Stimulated activated CD4-positive, alpha-beta T cell treated with anti-CD3 and anti-CD28 coated beads, Interleukin-4, amount 100 ng/mL, for 24 hours (primary cell): ENCODE results near the gene ZNF420.
A peak's percentile ranks its signal among the peaks of the same experiment; 100 is the strongest.

ENCODE experiments used
- DNase-seq: peaks from one replicate; pipeline ENCODE4 v3.0.0-alpha.2; 2020

The ZNF420 gene

GRCh38 chr19:37160153-37160552, 81.9 kb downstream of the ZNF420 start:
- DNase-seq = no peak

DNA sequence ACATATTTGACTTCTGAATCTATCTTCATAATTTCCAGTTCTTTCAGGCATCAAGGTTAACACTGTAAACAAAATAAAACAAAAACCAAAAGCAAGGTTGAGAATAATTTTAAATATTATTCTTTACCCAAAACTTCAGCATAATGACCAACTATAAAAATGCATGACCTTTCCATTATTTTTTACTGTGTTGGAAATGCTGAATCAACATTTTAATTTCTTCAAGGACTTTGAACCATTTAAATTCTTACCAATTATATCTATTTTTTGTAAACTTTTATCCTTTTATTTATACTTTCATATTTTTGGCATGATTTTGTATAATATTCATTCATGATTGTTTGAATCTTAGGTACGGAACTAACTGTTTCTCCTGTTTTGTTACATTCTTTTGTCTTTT, 87.4 kb downstream of the ZNF420 start:
- DNase-seq = no peak

DNA sequence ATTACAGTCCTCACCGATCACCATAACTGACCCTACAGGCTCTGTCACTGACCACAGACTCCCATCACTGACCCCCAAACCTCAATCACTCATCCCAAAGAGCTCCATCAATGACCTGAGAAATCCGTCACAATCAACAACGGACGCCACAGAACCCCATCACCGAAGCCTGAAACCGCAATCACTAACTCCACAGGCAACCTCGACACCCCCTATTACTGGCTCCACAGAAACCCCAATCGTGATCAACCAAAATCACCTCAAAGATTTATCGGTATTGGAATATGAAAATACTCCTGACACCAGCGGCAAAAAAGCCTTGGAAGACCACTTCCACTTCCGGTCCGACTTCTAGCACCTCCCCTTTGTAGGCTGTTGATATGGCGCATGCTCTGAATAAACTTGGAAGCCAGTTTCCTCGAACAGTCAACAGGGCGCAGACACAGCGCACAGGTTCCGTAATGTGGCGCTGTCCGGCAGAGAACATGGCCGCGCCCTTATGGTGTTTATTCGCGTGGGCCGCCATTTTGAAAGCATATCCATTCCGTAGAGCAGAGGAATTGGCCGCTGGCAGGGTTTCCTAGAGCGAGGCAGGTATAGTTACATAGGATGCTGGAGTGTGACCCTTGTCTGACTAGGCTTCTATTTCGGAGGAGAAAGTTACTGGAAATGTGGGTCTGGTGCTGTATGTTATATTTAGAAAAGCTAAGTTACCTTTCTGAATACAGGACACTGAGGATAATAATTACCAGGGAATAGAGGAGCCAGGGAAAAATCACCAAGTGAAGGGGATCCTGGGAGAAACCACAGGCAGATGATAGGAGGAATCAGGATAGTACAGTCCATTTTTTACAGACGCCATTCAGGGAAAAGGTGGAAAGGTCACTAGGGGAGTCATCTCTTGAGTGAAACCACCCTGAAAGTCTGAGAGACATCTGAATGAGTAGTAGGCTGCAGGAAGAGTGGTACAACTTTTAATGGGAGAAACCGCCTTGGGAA, 94.4 kb downstream of the ZNF420 start, which contains the start of gene ZNF585A:
Gene ZNF585A (minus strand): TSS at position 328 of the 999 bp plus-strand sequence. CDS start 2,785 bp downstream, outside the sequence.
- DNase-seq = peak; percentile 92
